HCT116 (cell line): Measurements from ENCODE around the gene TCERG1L. TPM values are rescaled to one million over a fixed set of nuclear protein-coding genes. Genes with fewer than 3 reads are reported as not detected.

Experiments
- ATAC-seq: fragments of 200-7000 bp; cut with Tn5 transposase; 2 replicates; pipeline ENCODE4 v1.9.1; 2020; ENCODE audit warnings: mild to moderate bottlenecking, moderate library complexity
- BruUV-seq: library from RNA; stranded (reverse); fragments of 400-500 nt; replicated peaks from 2 replicates; lab custom pipeline; 2021; lab: Mats Ljungman, UMichigan
- CTCF ChIA-PET: fragments of 300-600 bp; sonication (Branson Sonifier 250); formaldehyde crosslinking; loops from one replicate; lab custom pipeline; 2021; ENCODE audit warnings: antibody characterized with exemption; lab: Charles Lee
- POLR2A ChIA-PET: fragments of 300-600, 350-600 bp; sonication (Branson Sonifier 250); formaldehyde crosslinking; loops from one replicate; lab custom pipeline; 2021; ENCODE audit warnings: antibody characterized with exemption; lab: Charles Lee
- RAD21 ChIA-PET, 2 experiments: fragments of 300-600 bp; sonication (Branson Sonifier 250); formaldehyde crosslinking; loops; one replicate each; lab custom pipeline; 2023; ENCODE audit warnings: low total read pairs in 2 of 2; ENCODE audit not compliant: uncharacterized antibody in 2 of 2, unreplicated experiment in 2 of 2, low non-redundant PET in 1 of 2; lab: Charles Lee
- DNase-seq: peaks from one replicate; pipeline ENCODE4 v3.0.0-alpha.2; 2010; ENCODE audit warnings: low read depth, low spot score
- H2AFZ ChIP-seq: fragments of 200-600 bp; shearing (Covaris generic), sonication (generic); 2 replicates; pipeline ENCODE4 v1.6.1; 2017; ENCODE audit warnings: low read depth, mixed run types, mixed read lengths, antibody characterized with exemption, low read length; ENCODE audit not compliant: poor library complexity, severe bottlenecking
- H3K27ac ChIP-seq: 2 replicates; pipeline ENCODE4 v1.5.1; 2012; ENCODE audit warnings: low read depth, low read length
- H3K27me3 ChIP-seq: fragments of 200-600 bp; sonication (generic); 2 replicates; pipeline ENCODE4 v1.6.1; 2016; ENCODE audit warnings: mixed run types, low read length, mixed read lengths; ENCODE audit not compliant: insufficient read depth
- H3K36me3 ChIP-seq, 2 experiments: fragments of 200-500 bp in 1 of 2; fragments of 200-600 bp in 1 of 2; sonication (Bioruptor generic) in 1 of 2; sonication (generic) in 1 of 2; 2 replicates each; pipeline versions ENCODE4 v1.5.1 to v1.6.1; 2014 to 2016; ENCODE audit warnings: low read length in 2 of 2, inconsistent platforms in 1 of 2, mixed read lengths in 1 of 2, mixed run types in 1 of 2; ENCODE audit not compliant: insufficient read depth in 2 of 2, control insufficient read depth in 1 of 2
- H3K4me1 ChIP-seq, 2 experiments: fragments of 200-600 bp in 1 of 2; sonication (generic) in 1 of 2; 2 replicates each; pipeline versions ENCODE4 v1.5.1 to v1.6.1; 2012 to 2017; ENCODE audit warnings: low read length in 2 of 2, inconsistent platforms in 1 of 2, mild to moderate bottlenecking in 1 of 2, mixed read lengths in 1 of 2, mixed run types in 1 of 2, moderate library complexity in 1 of 2; ENCODE audit not compliant: insufficient read depth in 2 of 2, control insufficient read depth in 1 of 2
- H3K4me2 ChIP-seq: fragments of 200-600 bp; sonication (generic); 2 replicates; pipeline ENCODE4 v1.6.1; 2017; ENCODE audit warnings: mixed run types, low read length, mixed read lengths
- H3K4me3 ChIP-seq, 2 experiments: fragments of 200-600 bp in 1 of 2; sonication (generic) in 1 of 2; replicated peaks in 1 of 2; 2 replicates each; pipeline ENCODE4 v1.5.1; 2011 to 2016; ENCODE audit warnings: low read length in 2 of 2, control low read depth in 1 of 2, low read depth in 1 of 2, mild to moderate bottlenecking in 1 of 2, mixed read lengths in 1 of 2, mixed run types in 1 of 2
- H3K79me2 ChIP-seq: fragments of 200-600 bp; sonication (generic); 2 replicates; pipeline ENCODE4 v1.6.1; 2017; ENCODE audit warnings: mild to moderate bottlenecking, mixed run types, low read length, moderate library complexity, mixed read lengths; ENCODE audit not compliant: insufficient read depth
- H3K9ac ChIP-seq: fragments of 200-600 bp; sonication (generic); 2 replicates; pipeline ENCODE4 v1.6.1; 2016; ENCODE audit warnings: low read length, mixed read lengths
- H3K9me2 ChIP-seq: fragments of 200-600 bp; sonication (generic), shearing (Covaris generic); 2 replicates; pipeline ENCODE4 v1.6.1; 2017; ENCODE audit warnings: mixed run types, mild to moderate bottlenecking, moderate library complexity; ENCODE audit not compliant: insufficient read depth
- H3K9me3 ChIP-seq, 2 experiments: fragments of 200-500 bp in 1 of 2; fragments of 200-600 bp in 1 of 2; sonication (Bioruptor generic) in 1 of 2; sonication (generic) in 1 of 2; 2 replicates each; pipeline ENCODE4 v1.6.1; 2014 to 2017; ENCODE audit warnings: low read length in 2 of 2, mixed read lengths in 2 of 2, inconsistent platforms in 1 of 2, low read depth in 1 of 2, mild to moderate bottlenecking in 1 of 2, mixed run types in 1 of 2, moderate library complexity in 1 of 2; ENCODE audit not compliant: control insufficient read depth in 1 of 2, insufficient read depth in 1 of 2
- H4K20me1 ChIP-seq: fragments of 200-600 bp; sonication (generic), shearing (Covaris generic); 2 replicates; pipeline ENCODE4 v1.6.1; 2017; ENCODE audit warnings: mixed run types, mild to moderate bottlenecking, moderate library complexity; ENCODE audit not compliant: insufficient read depth
- CTCF ChIP-seq, 3 experiments: fragments of 200-600 bp in 1 of 3; sonication (generic) in 1 of 3; IDR thresholded peaks in 2 of 3; conservative IDR thresholded peaks in 1 of 3; 2 replicates each; pipeline ENCODE4 v1.5.1; 2012 to 2017; ENCODE audit warnings: low read depth in 2 of 3, low read length in 2 of 3, antibody characterized with exemption in 1 of 3, borderline replicate concordance in 1 of 3, control low read depth in 1 of 3, mild to moderate bottlenecking in 1 of 3, mixed read lengths in 1 of 3, mixed run types in 1 of 3, moderate library complexity in 1 of 3; ENCODE audit not compliant: insufficient read depth in 1 of 3
- EZH2 ChIP-seq: fragments of 200-600 bp; sonication (generic); IDR thresholded peaks from 2 replicates; pipeline ENCODE4 v1.6.1; 2017; ENCODE audit warnings: antibody characterized with exemption, mixed run types
- FOSL1 ChIP-seq: IDR thresholded peaks from 2 replicates; pipeline ENCODE4 v1.6.1; 2012; ENCODE audit warnings: low read depth
- MAX ChIP-seq: IDR thresholded peaks from 2 replicates; pipeline ENCODE4 v1.6.1; 2012
- RAD21 ChIP-seq: IDR thresholded peaks from 2 replicates; pipeline ENCODE4 v1.6.1; 2012; ENCODE audit warnings: low read depth, mild to moderate bottlenecking
- SIN3A ChIP-seq: IDR thresholded peaks from 2 replicates; pipeline ENCODE4 v1.6.1; 2012; ENCODE audit warnings: low read depth
- SP1 ChIP-seq: IDR thresholded peaks from 2 replicates; pipeline ENCODE4 v1.6.1; 2012; ENCODE audit warnings: low read depth
- YY1 ChIP-seq: IDR thresholded peaks from 2 replicates; pipeline ENCODE4 v1.6.1; 2011; ENCODE audit warnings: low read length, low read depth, moderate library complexity, mild to moderate bottlenecking; ENCODE audit not compliant: insufficient replicate concordance; ENCODE audit errors: extremely low read depth
- ZBTB33 ChIP-seq: IDR thresholded peaks from 2 replicates; pipeline ENCODE4 v1.6.1; 2011; ENCODE audit warnings: mild to moderate bottlenecking, low read length, moderate library complexity; ENCODE audit not compliant: insufficient replicate concordance; ENCODE audit errors: extremely low read depth
- intact Hi-C: fragments of 100-400 bp; cut with micrococcal nuclease; formaldehyde crosslinking; loops from 2 replicates; pipeline ENCODE4 v1.10.0; 2022
- total RNA-seq: library from RNA; stranded (reverse); gene quantifications from one replicate; pipeline ENCODE4 v1.2.1, GENCODE V29; 2021; ENCODE audit not compliant: unreplicated experiment

Gene TCERG1L
- total RNA-seq, 1 experiment from 2014 or later = not detected

GRCh38 chr10:131115801-131116200 lies 195.7 kb downstream of the TCERG1L start:
- H3K27me3 ChIP-seq = no peaks in the 10 kb centered on the region
- no peaks in the 10 kb centered on the region for H3K79me2 ChIP-seq
- ChIA-PET RAD21 (no interaction called here), CTCF (no interaction called here), POLR2A (no interaction called here)
- H3K4me1 ChIP-seq = no peaks in the 10 kb centered on the region
- no peaks in the 10 kb centered on the region for H3K9me3 ChIP-seq
- DNase-seq = no peak
- H3K36me3 ChIP-seq = no peaks in the 10 kb centered on the region
- no peak overlapping the region for H3K4me3 ChIP-seq
- no peak overlapping the region for H2AFZ ChIP-seq
- no peaks in the 10 kb centered on the region for H3K9me2 ChIP-seq
- TF ChIP-seq MAX = no peak
- TF ChIP-seq SIN3A = no peak
- TF ChIP-seq RAD21 = no peak
- TF ChIP-seq EZH2 = no peak
- TF ChIP-seq SP1 = no peak
- no peak for TF ChIP-seq YY1
- no peak for TF ChIP-seq FOSL1
- no peak for TF ChIP-seq CTCF (IDR thresholded peaks at IDR 0.05 in 2 of 3, conservative IDR thresholded peaks at IDR 0.05 in 1 of 3; ENCODE audit: borderline replicate concordance in 1 of 3, insufficient read depth in 1 of 3, low read depth in 2 of 3, low read length in 2 of 3)
- TF ChIP-seq ZBTB33 = no peak
- no peak for ATAC-seq
- H4K20me1 ChIP-seq = no peaks in the 10 kb centered on the region
- H3K4me2 ChIP-seq = no peak overlapping the region
- intact Hi-C loops = no loop called here
- BruUV-seq = no TSS peak
- H3K27ac ChIP-seq = no peak overlapping the region
- no peak overlapping the region for H3K9ac ChIP-seq
